T-cell (primary cell): ENCODE measurements around the gene LRGUK. TPM values are rescaled to one million over a fixed set of nuclear protein-coding genes. Genes with fewer than 3 reads are reported as not detected.

Experiments used
- ATAC-seq, 4 experiments: fragments of 200-7000 bp in 3 of 4; fragments of 150-1000 bp in 1 of 4; cut with Tn5 transposase; replicated peaks in 1 of 4; 1 replicate in 3 of 4; 2 replicates in 1 of 4; pipeline ENCODE4 v1.10.0; 2021; ENCODE audit warnings: moderate library complexity in 3 of 4, mild to moderate bottlenecking in 2 of 4, moderate number of reproducible peaks in 1 of 4
- CTCF ChIA-PET, 2 donors: fragments of 300-600 bp; sonication (Branson Sonifier 250); formaldehyde crosslinking; loops; one replicate each; lab custom pipeline; 2022; ENCODE audit warnings: antibody characterized with exemption in 2 of 2; lab: Charles Lee
- POLR2A ChIA-PET, 2 donors: fragments of 300-600 bp; sonication (Branson Sonifier 250); formaldehyde crosslinking; loops; one replicate each; lab custom pipeline; 2022; ENCODE audit warnings: antibody characterized with exemption in 2 of 2; lab: Charles Lee
- DNase-seq, 35 experiments: peaks; one replicate each; pipeline versions ENCODE4 v3.0.0 to v3.0.0-alpha.2; 2013 to 2023
- H3K27ac ChIP-seq: one replicate; pipeline ENCODE4 v1.5.1; 2013; ENCODE audit warnings: low read length
- H3K27me3 ChIP-seq, 2 experiments: replicated peaks in 1 of 2; 1 replicate in 1 of 2; 2 replicates in 1 of 2; pipeline versions ENCODE4 v1.6.1 to v1.7.0; 2013; ENCODE audit warnings: low read length in 1 of 2, mixed read lengths in 1 of 2; ENCODE audit not compliant: control insufficient read depth in 2 of 2, insufficient read depth in 2 of 2; ENCODE audit errors: extremely low read depth in 1 of 2
- H3K36me3 ChIP-seq, 2 donors: 1 replicate in 1 of 2; 2 replicates in 1 of 2; pipeline versions ENCODE4 v1.6.1 to v1.7.0; 2013; ENCODE audit warnings: low read length in 1 of 2; ENCODE audit not compliant: control insufficient read depth in 2 of 2, insufficient read depth in 1 of 2; ENCODE audit errors: extremely low read depth in 1 of 2
- H3K4me1 ChIP-seq, 2 experiments: 1 replicate in 1 of 2; 2 replicates in 1 of 2; pipeline versions ENCODE4 v1.6.1 to v1.7.0; 2013; ENCODE audit warnings: low read length in 2 of 2, mixed read lengths in 1 of 2; ENCODE audit not compliant: insufficient read depth in 2 of 2, control insufficient read depth in 1 of 2; ENCODE audit errors: extremely low read depth in 1 of 2
- H3K4me3 ChIP-seq, 2 donors: 1 replicate in 1 of 2; 2 replicates in 1 of 2; pipeline versions ENCODE4 v1.5.1 to v1.7.0; 2013; ENCODE audit warnings: mild to moderate bottlenecking in 2 of 2, low read length in 1 of 2, moderate library complexity in 1 of 2; ENCODE audit not compliant: control insufficient read depth in 1 of 2; ENCODE audit errors: extremely low read depth in 1 of 2
- H3K9me3 ChIP-seq: 2 replicates; pipeline ENCODE4 v1.7.0; 2013
- H3K27ac Mint-ChIP-seq, 2 donors: one replicate each; pipeline ENCODE4 v1.8.0; 2020 to 2021; ENCODE audit warnings: mild to moderate bottlenecking in 2 of 2, mixed read lengths in 2 of 2
- H3K27me3 Mint-ChIP-seq, 2 donors: one replicate each; pipeline ENCODE4 v1.8.0; 2021 to 2022; ENCODE audit warnings: mixed read lengths in 2 of 2
- H3K36me3 Mint-ChIP-seq: one replicate; pipeline ENCODE4 v1.8.0; 2021; ENCODE audit warnings: mixed read lengths
- H3K4me1 Mint-ChIP-seq, 3 donors: one replicate each; pipeline ENCODE4 v1.8.0; 2020 to 2022; ENCODE audit warnings: mixed read lengths in 3 of 3, mild to moderate bottlenecking in 1 of 3
- H3K4me3 Mint-ChIP-seq, 3 donors: one replicate each; pipeline ENCODE4 v1.8.0; 2020 to 2022; ENCODE audit warnings: mild to moderate bottlenecking in 3 of 3, mixed read lengths in 3 of 3, moderate library complexity in 3 of 3
- H3K9me3 Mint-ChIP-seq, 3 donors: one replicate each; pipeline ENCODE4 v1.8.0; 2020 to 2022; ENCODE audit warnings: mixed read lengths in 3 of 3
- WGBS: methylation state at CpG from one replicate; pipeline ENCODE4 v1.1.5; 2013; ENCODE audit warnings: missing lambda C conversion rate; ENCODE audit not compliant: insufficient coverage; 5-methylcytosine and 5-hydroxymethylcytosine counted together
- total RNA-seq, 35 experiments: library from RNA in 6 of 35; stranded (reverse) in 6 of 35; fragments of 120-200 nt in 1 of 35; gene quantifications; one replicate each; pipeline versions ENCODE4 v1.2.1 to v1.2.4 and lab custom pipeline; 2013 to 2026

Gene LRGUK
- total RNA-seq, 5 donors from 2014 or later (not counting 1 experiment from before 2014, with no cell fraction given) = 0.09 to 0.51 (median 0.22) TPM

GRCh38 chr7:134196439-134196838 is 69.3 kb downstream of the LRGUK start:
- H3K27me3 ChIP-seq = peaks cover 0 to 3% of the 10 kb centered on the region in 2 experiments
- ChIA-PET POLR2A (no interaction called here), CTCF (no interaction called here)
- Mint-ChIP-seq H3K27ac (no peak overlapping the region), H3K9me3 (no peaks in the 10 kb centered on the region), H3K27me3 (no peaks in the 10 kb centered on the region), H3K36me3 (no peaks in the 10 kb centered on the region), H3K4me3 (no peak overlapping the region), H3K4me1 (no peaks in the 10 kb centered on the region)
- H3K4me1 ChIP-seq = no peaks in the 10 kb centered on the region
- no peak overlapping the region for H3K4me3 ChIP-seq
- ATAC-seq (no peak), DNase-seq (no peak)
- H3K9me3 ChIP-seq = no peaks in the 10 kb centered on the region
- H3K36me3 ChIP-seq = no peaks in the 10 kb centered on the region
- H3K27ac ChIP-seq = no peak overlapping the region
- WGBS = no CpG with 5 or more reads among the region's 2 CpGs

GRCh38 chr7:134197345-134197744 is 70.2 kb downstream of the LRGUK start:
- no peaks in the 10 kb centered on the region for H3K36me3 ChIP-seq
- no peaks in the 10 kb centered on the region for H3K4me1 ChIP-seq
- no peaks in the 10 kb centered on the region for H3K36me3 Mint-ChIP-seq
- no peak overlapping the region for H3K4me3 ChIP-seq
- no peak for DNase-seq
- ChIA-PET CTCF (interaction anchor here in 1 of 2 donors (0.7 kb wide), 1 partner anchor 10 kb away, joined by 5 read pairs; no protein-coding TSS in a partner anchor), POLR2A (no interaction called here)
- no peaks in the 10 kb centered on the region for H3K9me3 ChIP-seq
- no peak overlapping the region for H3K4me3 Mint-ChIP-seq
- peaks cover 0 to 1% of the 10 kb centered on the region in 2 donors for H3K27me3 Mint-ChIP-seq
- no peak overlapping the region for H3K27ac ChIP-seq
- no peak overlapping the region for H3K27ac Mint-ChIP-seq
- no peaks in the 10 kb centered on the region for H3K4me1 Mint-ChIP-seq
- no peaks in the 10 kb centered on the region for H3K9me3 Mint-ChIP-seq
- H3K27me3 ChIP-seq = peaks cover 0 to 3% of the 10 kb centered on the region in 2 experiments
- no CpG with 5 or more reads among the region's 2 CpGs for WGBS
- ATAC-seq = no peak

GRCh38 chr7:134200970-134201369 is 73.8 kb downstream of the LRGUK start:
- DNase-seq = no peak
- no CpG with 5 or more reads among the region's 5 CpGs for WGBS
- peaks cover 0 to 1% of the 10 kb centered on the region in 2 donors for H3K27me3 Mint-ChIP-seq
- H3K36me3 Mint-ChIP-seq = no peaks in the 10 kb centered on the region
- Histone ChIP-seq H3K4me3 (no peak overlapping the region), H3K27me3 (peaks cover 0 to 3% of the 10 kb centered on the region in 2 experiments), H3K4me1 (no peaks in the 10 kb centered on the region), H3K36me3 (no peaks in the 10 kb centered on the region), H3K27ac (no peak overlapping the region), H3K9me3 (no peaks in the 10 kb centered on the region)
- H3K9me3 Mint-ChIP-seq = no peaks in the 10 kb centered on the region
- POLR2A ChIA-PET = no interaction called here
- no peak overlapping the region for H3K27ac Mint-ChIP-seq
- H3K4me3 Mint-ChIP-seq = no peak overlapping the region
- no peak for ATAC-seq
- no peaks in the 10 kb centered on the region for H3K4me1 Mint-ChIP-seq
- CTCF ChIA-PET = interaction anchor here in 1 of 2 donors (1.1 kb wide), 1 partner anchor 26 kb away, joined by 5 read pairs; no protein-coding TSS in a partner anchor

- Mint-ChIP-seq H3K27me3 (peaks cover 0 to 1% of the 10 kb centered on the region in 2 donors), H3K27ac (no peak overlapping the region), H3K4me3 (no peak overlapping the region), H3K9me3 (no peaks in the 10 kb centered on the region), H3K4me1 (no peaks in the 10 kb centered on the region), H3K36me3 (no peaks in the 10 kb centered on the region)
- no peaks in the 10 kb centered on the region for H3K4me1 ChIP-seq
- ATAC-seq = no peak
- DNase-seq = no peak
- CTCF ChIA-PET = interaction anchor here in 1 of 2 donors (1.1 kb wide), 1 partner anchor 27 kb away, joined by 5 read pairs; no protein-coding TSS in a partner anchor
- H3K4me3 ChIP-seq = no peak overlapping the region
- H3K36me3 ChIP-seq = no peaks in the 10 kb centered on the region
- WGBS = no CpG with 5 or more reads among the region's 7 CpGs
- no peak overlapping the region for H3K27ac ChIP-seq
- no peaks in the 10 kb centered on the region for H3K9me3 ChIP-seq
- peaks cover 0 to 3% of the 10 kb centered on the region in 2 experiments for H3K27me3 ChIP-seq
- POLR2A ChIA-PET = no interaction called here
These were observed 74.6 kb downstream of the LRGUK start for GRCh38 chr7:134201569-134202261.

- Histone ChIP-seq H3K27me3 (peaks cover 0 to 3% of the 10 kb centered on the region in 2 experiments), H3K9me3 (no peaks in the 10 kb centered on the region), H3K4me3 (no peak overlapping the region), H3K36me3 (no peaks in the 10 kb centered on the region), H3K4me1 (no peaks in the 10 kb centered on the region), H3K27ac (no peak overlapping the region)
- WGBS = 80% methylated on average over 3 of the region's 4 CpGs
- H3K27ac Mint-ChIP-seq = no peak overlapping the region
- CTCF ChIA-PET = no interaction called here
- no peak for ATAC-seq
- no peak for DNase-seq
- no peaks in the 10 kb centered on the region for H3K36me3 Mint-ChIP-seq
- H3K4me3 Mint-ChIP-seq = no peak overlapping the region
- H3K9me3 Mint-ChIP-seq = no peaks in the 10 kb centered on the region
- no peaks in the 10 kb centered on the region for H3K4me1 Mint-ChIP-seq
- POLR2A ChIA-PET = no interaction called here
- H3K27me3 Mint-ChIP-seq = peaks cover 0 to 1% of the 10 kb centered on the region in 2 donors
These were observed 76.2 kb downstream of the LRGUK start for GRCh38 chr7:134203186-134203889.

GRCh38 chr7:134209322-134210015 is 82.3 kb downstream of the LRGUK start:
- H3K36me3 Mint-ChIP-seq = no peaks in the 10 kb centered on the region
- CTCF ChIA-PET = interaction anchor here in 1 of 2 donors (0.6 kb wide), 1 partner anchor 51 kb away, joined by 3 read pairs; no protein-coding TSS in a partner anchor
- Histone ChIP-seq H3K4me1 (no peaks in the 10 kb centered on the region), H3K36me3 (no peaks in the 10 kb centered on the region), H3K9me3 (no peaks in the 10 kb centered on the region), H3K27me3 (peaks cover 0 to 16% of the 10 kb centered on the region in 2 experiments), H3K27ac (no peak overlapping the region), H3K4me3 (no peak overlapping the region)
- H3K27me3 Mint-ChIP-seq = peaks cover 5 to 6% of the 10 kb centered on the region in 2 donors
- no peak for ATAC-seq
- no peak for DNase-seq
- no peaks in the 10 kb centered on the region for H3K4me1 Mint-ChIP-seq
- H3K27ac Mint-ChIP-seq = peak overlapping the region in 1 of 2 donors; percentile 46
- no peaks in the 10 kb centered on the region for H3K9me3 Mint-ChIP-seq
- POLR2A ChIA-PET = no interaction called here
- no peak overlapping the region for H3K4me3 Mint-ChIP-seq
- WGBS = 83% methylated on average over 8 of the region's 16 CpGs
